NCI-H1436 (cell line): ENCODE measurements around the gene PIK3R4.

Source experiments
- DNase-seq: peaks from one replicate; lab custom pipeline; 2025; lab: John Stamatoyannopoulos, UW

The PIK3R4 gene

GRCh38 chr3:130741946-130742610 is 4.6 kb downstream of the PIK3R4 start:
- DNase-seq = no peak

GRCh38 chr3:130739848-130740247 is 6.8 kb downstream of the PIK3R4 start:
- no peak for DNase-seq

- DNase-seq = no peak
These were observed 8.4 kb downstream of the PIK3R4 start for GRCh38 chr3:130738241-130738640.

GRCh38 chr3:130737622-130738021 is 9.0 kb downstream of the PIK3R4 start:
- no peak for DNase-seq

GRCh38 chr3:130733236-130733875 is 13.3 kb downstream of the PIK3R4 start:
- no peak for DNase-seq

GRCh38 chr3:130732501-130732900 is 14.1 kb downstream of the PIK3R4 start:
- DNase-seq = no peak

- DNase-seq = no peak
These were observed 14.8 kb downstream of the PIK3R4 start for GRCh38 chr3:130731817-130732216.

- no peak for DNase-seq
These were observed 17.5 kb downstream of the PIK3R4 start for GRCh38 chr3:130729154-130729553.

GRCh38 chr3:130728037-130728436 is 18.6 kb downstream of the PIK3R4 start:
- no peak for DNase-seq

GRCh38 chr3:130725746-130726145 is 20.9 kb downstream of the PIK3R4 start:
- no peak for DNase-seq

- DNase-seq = no peak
These were observed 31.0 kb downstream of the PIK3R4 start for GRCh38 chr3:130715616-130716015.

- no peak for DNase-seq
These were observed 33.8 kb downstream of the PIK3R4 start for GRCh38 chr3:130712718-130713423.

GRCh38 chr3:130711565-130712324 is 34.9 kb downstream of the PIK3R4 start:
- no peak for DNase-seq

GRCh38 chr3:130709671-130710070 is 37.0 kb downstream of the PIK3R4 start:
- no peak for DNase-seq

- DNase-seq = no peak
These were observed 38.6 kb downstream of the PIK3R4 start for GRCh38 chr3:130707902-130708601.

- DNase-seq = no peak
These were observed 41.1 kb downstream of the PIK3R4 start for GRCh38 chr3:130705501-130705900.

GRCh38 chr3:130702985-130703384 is 43.6 kb downstream of the PIK3R4 start:
- DNase-seq = no peak

GRCh38 chr3:130700541-130700940 is 46.1 kb downstream of the PIK3R4 start:
- DNase-seq = no peak

- DNase-seq = peak; percentile 27
These were observed 46.9 kb downstream of the PIK3R4 start for GRCh38 chr3:130699765-130700164.

GRCh38 chr3:130693314-130693713 is 53.3 kb downstream of the PIK3R4 start:
- DNase-seq = no peak

- DNase-seq = no peak
These were observed 54.2 kb downstream of the PIK3R4 start for GRCh38 chr3:130692455-130692854.
